Lower lobe of right lung (tissue), 2 donors: ENCODE data around the gene NTRK2. TPM values are rescaled to one million over a fixed set of nuclear protein-coding genes. Genes with fewer than 3 reads are reported as not detected.
A peak's percentile ranks its signal among the peaks of the same experiment; 100 is the strongest.

Experiments
- ATAC-seq, 2 donors: fragments of 200-7000 bp; cut with Tn5 transposase; one replicate each; pipeline ENCODE4 v1.9.1; 2020 to 2022; ENCODE audit warnings: mild to moderate bottlenecking in 2 of 2, moderate library complexity in 2 of 2
- DNase-seq: peaks from one replicate; pipeline ENCODE4 v3.0.0-alpha.2; 2020
- H3K27ac ChIP-seq: fragments of 200-600 bp; one replicate; pipeline ENCODE4 v1.8.0; 2022
- H3K27me3 ChIP-seq: fragments of 200-600 bp; one replicate; pipeline ENCODE4 v1.8.0; 2022; ENCODE audit warnings: low read depth
- H3K36me3 ChIP-seq: fragments of 200-600 bp; one replicate; pipeline ENCODE4 v1.8.0; 2022; ENCODE audit warnings: mild to moderate bottlenecking
- H3K4me1 ChIP-seq: fragments of 200-600 bp; one replicate; pipeline ENCODE4 v1.8.0; 2022
- H3K4me3 ChIP-seq: fragments of 200-600 bp; one replicate; pipeline ENCODE4 v1.8.0; 2022; ENCODE audit warnings: mild to moderate bottlenecking
- H3K9me3 ChIP-seq: fragments of 200-600 bp; one replicate; pipeline ENCODE4 v1.8.0; 2022
- intact Hi-C: fragments of 100-400 bp; cut with DNase I; formaldehyde crosslinking; loops from one replicate; pipeline ENCODE4 v1.11.0; 2022
- total RNA-seq: library from RNA; stranded (reverse); fragmentation: NEBNext Ultra II Directional; extraction: Animal tissue kit (Norgen Biotek cat#: 25700); gene quantifications from one replicate; pipeline ENCODE4 v1.2.1, GENCODE V29; 2021
- TF ChIP-seq, protein P1 (sequence below): fragments of 200-600 bp; IDR thresholded peaks from one replicate; pipeline ENCODE4 v1.8.0; 2022; ENCODE audit warnings: antibody characterized with exemption, mild to moderate bottlenecking
- donor health status: DM: no; HTN: yes; CAD: no; lungs with severe emphysema.

The NTRK2 gene
- total RNA-seq, 1 donor from 2014 or later = 7.7 TPM

DNA sequence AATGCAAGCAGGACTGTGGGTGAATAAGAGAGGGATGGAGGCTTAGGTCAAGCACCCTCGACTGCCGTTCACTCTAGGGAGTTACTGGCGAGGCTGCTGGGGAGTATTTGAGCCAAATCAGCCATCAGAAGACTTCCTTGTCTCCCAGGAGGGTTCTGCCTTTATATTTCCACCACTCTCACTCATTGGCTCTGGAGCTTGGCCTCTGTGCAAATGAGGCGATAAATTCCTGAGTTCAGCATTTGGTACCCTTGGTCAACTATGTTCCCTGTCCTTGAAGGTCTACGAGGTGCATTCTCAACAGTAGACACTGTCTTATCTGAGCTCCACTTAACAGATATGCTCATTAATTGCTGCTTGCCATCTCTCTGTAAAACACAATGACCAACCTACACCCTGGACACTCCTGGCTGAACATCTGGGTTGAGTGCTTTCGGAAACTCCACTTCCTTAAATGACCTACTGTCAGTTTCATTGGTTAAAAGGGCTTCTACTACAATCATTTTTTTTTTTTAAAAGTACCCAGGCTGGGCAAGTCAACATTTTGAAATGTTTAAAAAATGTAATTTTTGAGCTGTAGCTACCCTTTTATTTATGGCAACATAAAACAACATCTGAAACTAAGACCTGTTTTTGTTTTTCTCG, 153.2 kb downstream of the NTRK2 start:
- no peak for ATAC-seq
- DNase-seq = no peak
- TF ChIP-seq, protein P1, sequence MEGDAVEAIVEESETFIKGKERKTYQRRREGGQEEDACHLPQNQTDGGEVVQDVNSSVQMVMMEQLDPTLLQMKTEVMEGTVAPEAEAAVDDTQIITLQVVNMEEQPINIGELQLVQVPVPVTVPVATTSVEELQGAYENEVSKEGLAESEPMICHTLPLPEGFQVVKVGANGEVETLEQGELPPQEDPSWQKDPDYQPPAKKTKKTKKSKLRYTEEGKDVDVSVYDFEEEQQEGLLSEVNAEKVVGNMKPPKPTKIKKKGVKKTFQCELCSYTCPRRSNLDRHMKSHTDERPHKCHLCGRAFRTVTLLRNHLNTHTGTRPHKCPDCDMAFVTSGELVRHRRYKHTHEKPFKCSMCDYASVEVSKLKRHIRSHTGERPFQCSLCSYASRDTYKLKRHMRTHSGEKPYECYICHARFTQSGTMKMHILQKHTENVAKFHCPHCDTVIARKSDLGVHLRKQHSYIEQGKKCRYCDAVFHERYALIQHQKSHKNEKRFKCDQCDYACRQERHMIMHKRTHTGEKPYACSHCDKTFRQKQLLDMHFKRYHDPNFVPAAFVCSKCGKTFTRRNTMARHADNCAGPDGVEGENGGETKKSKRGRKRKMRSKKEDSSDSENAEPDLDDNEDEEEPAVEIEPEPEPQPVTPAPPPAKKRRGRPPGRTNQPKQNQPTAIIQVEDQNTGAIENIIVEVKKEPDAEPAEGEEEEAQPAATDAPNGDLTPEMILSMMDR = no peak
- intact Hi-C loops = no loop called here
- no peaks in the 10 kb centered on the region for H3K27me3 ChIP-seq
- no peak overlapping the region for H3K27ac ChIP-seq
- no peaks in the 10 kb centered on the region for H3K9me3 ChIP-seq
- H3K36me3 ChIP-seq = no peaks in the 10 kb centered on the region
- H3K4me3 ChIP-seq = no peak overlapping the region
- no peaks in the 10 kb centered on the region for H3K4me1 ChIP-seq

GRCh38 chr9:84823421-84824271, 154.1 kb downstream of the NTRK2 start:
- no peak for DNase-seq
- no peaks in the 10 kb centered on the region for H3K4me1 ChIP-seq
- intact Hi-C loops = no loop called here
- TF ChIP-seq, protein P1 = no peak
- H3K27ac ChIP-seq = no peak overlapping the region
- no peak overlapping the region for H3K4me3 ChIP-seq
- no peaks in the 10 kb centered on the region for H3K9me3 ChIP-seq
- peak in 1 of 2 donors; percentile 54 for ATAC-seq
- H3K36me3 ChIP-seq = no peaks in the 10 kb centered on the region
- no peaks in the 10 kb centered on the region for H3K27me3 ChIP-seq

DNA sequence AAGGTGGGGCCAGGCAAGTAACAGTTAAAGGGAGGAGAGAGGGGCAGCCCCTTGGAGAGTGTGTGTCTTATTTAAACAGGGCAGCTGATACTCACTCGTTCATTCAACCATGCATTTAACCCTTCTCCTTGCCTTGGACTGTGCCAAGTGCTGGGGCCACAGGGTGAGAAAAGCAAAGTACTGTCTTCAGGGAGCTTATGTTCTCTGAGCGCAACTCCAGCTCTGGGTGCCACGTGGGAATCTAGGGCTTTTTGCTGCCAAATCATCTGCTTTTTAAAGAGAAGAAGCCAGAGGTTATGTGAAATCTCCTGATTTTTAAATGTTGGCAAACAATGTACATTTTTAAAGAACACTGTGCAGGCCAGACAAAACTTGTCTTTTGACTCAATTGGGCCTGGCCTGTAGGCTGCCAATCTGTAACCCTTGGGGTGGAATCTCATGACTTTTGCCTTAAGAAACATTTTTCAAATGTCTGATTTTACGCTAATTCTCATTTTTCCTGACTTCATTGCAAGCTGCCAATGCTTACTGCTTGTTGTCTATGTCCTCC, 157.8 kb downstream of the NTRK2 start:
- no peak overlapping the region for H3K27ac ChIP-seq
- no peak overlapping the region for H3K4me3 ChIP-seq
- ATAC-seq = no peak
- no peaks in the 10 kb centered on the region for H3K27me3 ChIP-seq
- TF ChIP-seq, protein P1 = no peak
- no peaks in the 10 kb centered on the region for H3K36me3 ChIP-seq
- H3K4me1 ChIP-seq = no peaks in the 10 kb centered on the region
- intact Hi-C loops = no loop called here
- no peaks in the 10 kb centered on the region for H3K9me3 ChIP-seq
- no peak for DNase-seq

GRCh38 chr9:84828046-84828445, 158.5 kb downstream of the NTRK2 start:
- no peaks in the 10 kb centered on the region for H3K27me3 ChIP-seq
- H3K4me3 ChIP-seq = no peak overlapping the region
- no peak overlapping the region for H3K27ac ChIP-seq
- TF ChIP-seq, protein P1 = no peak
- H3K9me3 ChIP-seq = no peaks in the 10 kb centered on the region
- intact Hi-C loops = no loop called here
- ATAC-seq (no peak), DNase-seq (no peak)
- no peaks in the 10 kb centered on the region for H3K4me1 ChIP-seq
- no peaks in the 10 kb centered on the region for H3K36me3 ChIP-seq

DNA sequence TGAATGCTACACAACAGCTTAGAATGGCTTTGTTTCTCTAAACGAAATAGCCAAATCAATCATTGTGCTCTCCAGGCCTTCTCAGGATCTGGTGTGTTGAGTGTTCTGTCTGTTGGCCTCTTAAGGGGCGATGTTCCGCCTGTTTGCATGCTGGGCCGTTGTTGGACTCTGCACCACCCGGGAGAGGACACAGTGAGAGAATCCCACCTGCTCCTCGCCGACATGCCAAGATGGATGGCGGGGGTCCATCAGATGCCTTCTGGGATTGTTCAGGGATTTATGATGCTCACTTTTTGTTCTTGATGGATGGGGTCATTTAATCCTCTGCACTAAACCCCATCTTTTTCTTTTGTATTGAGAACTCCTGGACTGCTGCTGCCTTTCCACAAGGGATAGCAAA, 159.9 kb downstream of the NTRK2 start:
- DNase-seq (no peak), ATAC-seq (no peak)
- Histone ChIP-seq H3K27me3 (no peaks in the 10 kb centered on the region), H3K27ac (no peak overlapping the region), H3K36me3 (no peaks in the 10 kb centered on the region), H3K4me1 (no peaks in the 10 kb centered on the region), H3K4me3 (no peak overlapping the region), H3K9me3 (no peaks in the 10 kb centered on the region)
- TF ChIP-seq, protein P1 = no peak
- intact Hi-C loops = no loop called here
